HepG2 (cell line): ENCODE data around the gene CLEC16A. TPM values are rescaled to one million over a fixed set of nuclear protein-coding genes. Genes with fewer than 3 reads are reported as not detected.

ENCODE experiments used
- ATAC-seq: fragments of 200-7000 bp; cut with Tn5 transposase; 3 replicates; pipeline ENCODE4 v1.9.1; 2020; ENCODE audit warnings: mild to moderate bottlenecking, moderate library complexity
- BruUV-seq: library from RNA; stranded (reverse); fragments of 400-500 nt; replicated peaks from 2 replicates; lab custom pipeline; 2021; lab: Mats Ljungman, UMichigan
- CTCF ChIA-PET: fragments of 300-600 bp; formaldehyde crosslinking; extraction: SDS; loops from one replicate; lab custom pipeline; 2021; ENCODE audit warnings: low total read pairs, inconsistent platforms, low intra/inter-chr PET ratio; lab: Yijun Ruan, JAX
- POLR2A ChIA-PET: fragments of 350-600 bp; sonication (Branson Sonifier 250); formaldehyde crosslinking; loops from one replicate; lab custom pipeline; 2020; ENCODE audit warnings: antibody characterized with exemption, inconsistent platforms; lab: Yijun Ruan, JAX
- DNase-seq: peaks from one replicate; pipeline ENCODE4 v3.0.0-alpha.2; 2015; ENCODE audit warnings: low spot score
- FAIRE-seq: peaks from 3 replicates; lab custom pipeline; 2011; peaks lifted over from hg19 to GRCh38; lab: Jason Lieb, UNC
- H2AFZ ChIP-seq: one replicate; pipeline ENCODE4 v1.6.1; 2011; ENCODE audit warnings: low read length, inconsistent platforms
- H3K27ac ChIP-seq: fragments of 300-600 bp; 3 replicates; pipeline ENCODE4 v1.8.0; 2011; ENCODE audit warnings: mixed run types, mild to moderate bottlenecking, mixed read lengths, low read length, inconsistent platforms; ENCODE audit not compliant: insufficient read depth; ENCODE audit errors: extremely low read length
- H3K27me3 ChIP-seq, 2 experiments: fragments of 200-600 bp in 1 of 2; 2 replicates in 1 of 2; 3 replicates in 1 of 2; pipeline versions ENCODE4 v1.6.0 to v1.8.0; 2011; ENCODE audit warnings: low read length in 2 of 2, mild to moderate bottlenecking in 2 of 2, moderate library complexity in 2 of 2, inconsistent platforms in 1 of 2; ENCODE audit not compliant: insufficient read depth in 2 of 2, control insufficient read depth in 1 of 2
- H3K36me3 ChIP-seq, 2 experiments: fragments of 200-600 bp in 1 of 2; replicated peaks in 1 of 2; 2 replicates in 1 of 2; 3 replicates in 1 of 2; pipeline versions ENCODE4 v1.5.1 to v1.8.0; 2011; ENCODE audit warnings: low read length in 2 of 2, inconsistent platforms in 1 of 2; ENCODE audit not compliant: insufficient read depth in 2 of 2, control insufficient read depth in 1 of 2
- H3K4me1 ChIP-seq: 2 replicates; pipeline ENCODE4 v1.5.1; 2012; ENCODE audit warnings: low read length, inconsistent platforms; ENCODE audit not compliant: insufficient read depth
- H3K4me2 ChIP-seq: 2 replicates; pipeline ENCODE4 v1.6.0; 2011; ENCODE audit warnings: low read depth, low read length, inconsistent platforms
- H3K4me3 ChIP-seq, 3 experiments: fragments of 200-600 bp in 1 of 3; sonication (generic), shearing (Covaris generic) in 1 of 3; replicated peaks in 1 of 3; 2 replicates each; pipeline ENCODE4 v1.5.1; 2011 to 2016; ENCODE audit warnings: low read length in 3 of 3, inconsistent platforms in 2 of 3, low read depth in 2 of 3, mild to moderate bottlenecking in 2 of 3, control low read depth in 1 of 3, mixed read lengths in 1 of 3; ENCODE audit not compliant: insufficient read depth in 1 of 3
- H3K79me2 ChIP-seq: one replicate; pipeline ENCODE4 v1.6.1; 2011; ENCODE audit warnings: low read length, inconsistent platforms; ENCODE audit not compliant: insufficient read depth
- H3K9ac ChIP-seq: 2 replicates; pipeline ENCODE4 v1.6.0; 2011; ENCODE audit warnings: mild to moderate bottlenecking, low read depth, low read length, inconsistent platforms; ENCODE audit not compliant: insufficient read depth
- H3K9me3 ChIP-seq: 2 replicates; pipeline ENCODE4 v1.5.1; 2012; ENCODE audit warnings: mild to moderate bottlenecking, low read length
- H4K20me1 ChIP-seq: 2 replicates; pipeline ENCODE4 v1.6.0; 2011; ENCODE audit warnings: inconsistent platforms, mild to moderate bottlenecking, low read length, moderate library complexity; ENCODE audit not compliant: insufficient read depth
- EED ChIP-seq: sonication (generic); formaldehyde crosslinking; IDR thresholded peaks from 2 replicates; pipeline ENCODE4 v1.5.0; 2020; ENCODE audit warnings: mild to moderate bottlenecking, missing genetic modification reagents
- GATA4 ChIP-seq: sonication (generic); IDR thresholded peaks from 2 replicates; pipeline ENCODE4 v1.6.1; 2016; ENCODE audit warnings: antibody characterized with exemption, low read depth, borderline replicate concordance
- HOXA7 ChIP-seq: sonication (generic); formaldehyde crosslinking; IDR thresholded peaks from 2 replicates; pipeline ENCODE4 v1.8.1; 2022; ENCODE audit warnings: mild to moderate bottlenecking, missing genetic modification reagents, moderate library complexity
- MTA1 ChIP-seq: sonication (generic); formaldehyde crosslinking; IDR thresholded peaks from 2 replicates; pipeline ENCODE4 v1.4.0; 2020; ENCODE audit warnings: missing genetic modification reagents, mild to moderate bottlenecking, borderline replicate concordance
- NCOA1 ChIP-seq: sonication (generic); formaldehyde crosslinking; IDR thresholded peaks from 2 replicates; pipeline ENCODE4 v1.9.0; 2021; ENCODE audit warnings: missing genetic modification reagents
- TEAD2 ChIP-seq: sonication (generic); formaldehyde crosslinking; IDR thresholded peaks from 2 replicates; pipeline ENCODE4 v1.9.0; 2021; ENCODE audit warnings: missing genetic modification reagents
- ZNF207 ChIP-seq: fragments of 450-650 bp; IDR thresholded peaks from 2 replicates; pipeline ENCODE4 v1.6.1; 2016; ENCODE audit warnings: antibody characterized with exemption, borderline replicate concordance
- ZNF460 ChIP-seq: sonication (generic); formaldehyde crosslinking; IDR thresholded peaks from 2 replicates; pipeline ENCODE4 v1.5.1; 2020; ENCODE audit warnings: missing genetic modification reagents, mild to moderate bottlenecking, borderline replicate concordance
- ZSCAN9 ChIP-seq: IDR thresholded peaks from 2 replicates; pipeline ENCODE4 v1.6.1; 2016; ENCODE audit warnings: borderline replicate concordance
- WGBS: methylation state at CpG from one replicate; pipeline ENCODE4 v1.1.6; 2017; ENCODE audit warnings: low lambda C conversion rate; 5-methylcytosine and 5-hydroxymethylcytosine counted together
- in situ Hi-C: cut with HindIII; loops from 2 replicates; pipeline ENCODE4 v1.10.0; 2017; ENCODE audit warnings: low pct_unique_long_range_greater_than_20kb; ENCODE audit not compliant: extremely low pct_ligation_motif_present
- intact Hi-C: fragments of 100-400 bp; cut with micrococcal nuclease; formaldehyde crosslinking; loops from one replicate; pipeline ENCODE4 v1.10.0; 2022; ENCODE audit not compliant: unreplicated experiment
- polyA plus RNA-seq, 8 experiments: library from polyadenylated mRNA; depleted of rRNA in 3 of 8; stranded (reverse) in 7 of 8; unstranded in 1 of 8; fragments of >200 nt; fragmentation: Illumina TruSeq in 4 of 8; extraction: Trizol in 4 of 8; gene quantifications; 2 replicates each; pipeline versions ENCODE4 v1.2.1 to v1.2.3, GENCODE V29; 2011 to 2016; ENCODE audit warnings: low read depth in 4 of 8, missing spikeins in 1 of 8, mixed read lengths in 1 of 8; ENCODE audit not compliant: insufficient read depth in 1 of 8
- total RNA-seq, 5 experiments: library from RNA; depleted of rRNA; stranded (reverse); fragments of >200 nt; fragmentation: Illumina TruSeq; extraction: Trizol; gene quantifications; 2 replicates each; pipeline ENCODE4 v1.2.3, GENCODE V29; 2016; ENCODE audit warnings: low read depth in 1 of 5
- TF ChIP-seq, protein P1 (sequence below): sonication (generic); formaldehyde crosslinking; IDR thresholded peaks from 2 replicates; pipeline ENCODE4 v1.8.1; 2022; ENCODE audit warnings: mild to moderate bottlenecking, missing genetic modification reagents
- TF ChIP-seq, protein P2 (sequence below): sonication (generic); formaldehyde crosslinking; conservative IDR thresholded peaks from 2 replicates; pipeline ENCODE4 v1.4.0; 2020; ENCODE audit warnings: missing genetic modification reagents

Gene CLEC16A
- total and polyA plus RNA-seq, 2 of the 13 experiments (the other 11 are each of a cell fraction or from before 2014, with no cell fraction given): 8.5 to 10.3 TPM

DNA sequence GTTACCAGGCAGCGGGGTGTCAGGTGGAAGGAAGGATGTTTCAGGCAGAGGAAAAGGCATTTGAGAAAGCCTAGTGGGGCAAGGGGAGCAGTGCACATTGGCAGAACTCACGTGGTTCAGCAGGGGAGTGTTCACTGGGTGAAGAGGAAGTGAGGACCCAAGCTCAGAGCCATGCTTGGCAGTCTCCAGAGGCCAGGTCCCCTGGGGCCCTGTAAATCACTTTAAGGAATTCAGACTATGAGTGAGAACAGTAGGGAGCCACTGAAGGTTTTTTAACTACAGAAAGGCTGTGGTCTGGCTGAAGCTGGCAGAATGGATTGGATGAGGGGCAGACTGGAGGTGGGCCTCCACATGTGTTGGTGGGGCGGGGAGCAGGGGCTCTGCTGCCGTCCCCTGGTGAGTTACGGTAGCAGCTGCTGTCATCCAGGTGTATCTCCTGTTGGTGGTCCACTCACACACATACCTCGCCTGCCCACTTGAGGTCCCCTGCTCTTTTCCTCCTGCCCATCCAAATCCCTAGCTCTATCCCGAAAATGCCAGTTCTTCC, 5.1 kb downstream of the CLEC16A start:
- TF ChIP-seq, protein P1, sequence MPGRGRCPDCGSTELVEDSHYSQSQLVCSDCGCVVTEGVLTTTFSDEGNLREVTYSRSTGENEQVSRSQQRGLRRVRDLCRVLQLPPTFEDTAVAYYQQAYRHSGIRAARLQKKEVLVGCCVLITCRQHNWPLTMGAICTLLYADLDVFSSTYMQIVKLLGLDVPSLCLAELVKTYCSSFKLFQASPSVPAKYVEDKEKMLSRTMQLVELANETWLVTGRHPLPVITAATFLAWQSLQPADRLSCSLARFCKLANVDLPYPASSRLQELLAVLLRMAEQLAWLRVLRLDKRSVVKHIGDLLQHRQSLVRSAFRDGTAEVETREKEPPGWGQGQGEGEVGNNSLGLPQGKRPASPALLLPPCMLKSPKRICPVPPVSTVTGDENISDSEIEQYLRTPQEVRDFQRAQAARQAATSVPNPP: no peak
- TF ChIP-seq HOXA7 (CRISPR knock-in tag): no peak
- TF ChIP-seq EED (CRISPR knock-in tag): no peak
- TF ChIP-seq TEAD2 (CRISPR knock-in tag): no peak
- no peak for TF ChIP-seq ZNF460 (CRISPR knock-in tag)
- TF ChIP-seq, protein P2, sequence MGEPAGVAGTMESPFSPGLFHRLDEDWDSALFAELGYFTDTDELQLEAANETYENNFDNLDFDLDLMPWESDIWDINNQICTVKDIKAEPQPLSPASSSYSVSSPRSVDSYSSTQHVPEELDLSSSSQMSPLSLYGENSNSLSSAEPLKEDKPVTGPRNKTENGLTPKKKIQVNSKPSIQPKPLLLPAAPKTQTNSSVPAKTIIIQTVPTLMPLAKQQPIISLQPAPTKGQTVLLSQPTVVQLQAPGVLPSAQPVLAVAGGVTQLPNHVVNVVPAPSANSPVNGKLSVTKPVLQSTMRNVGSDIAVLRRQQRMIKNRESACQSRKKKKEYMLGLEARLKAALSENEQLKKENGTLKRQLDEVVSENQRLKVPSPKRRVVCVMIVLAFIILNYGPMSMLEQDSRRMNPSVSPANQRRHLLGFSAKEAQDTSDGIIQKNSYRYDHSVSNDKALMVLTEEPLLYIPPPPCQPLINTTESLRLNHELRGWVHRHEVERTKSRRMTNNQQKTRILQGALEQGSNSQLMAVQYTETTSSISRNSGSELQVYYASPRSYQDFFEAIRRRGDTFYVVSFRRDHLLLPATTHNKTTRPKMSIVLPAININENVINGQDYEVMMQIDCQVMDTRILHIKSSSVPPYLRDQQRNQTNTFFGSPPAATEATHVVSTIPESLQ (CRISPR knock-in tag): no peak
- no peak for TF ChIP-seq MTA1 (CRISPR knock-in tag)
- TF ChIP-seq ZSCAN9 (CRISPR knock-in tag): no peak
- TF ChIP-seq ZNF207: no peak
- TF ChIP-seq GATA4: no peak
- no peak for TF ChIP-seq NCOA1 (CRISPR knock-in tag)
- TF ChIP-seq, all 625 proteins: peak for 0
- ChIA-PET CTCF (no interaction called here), POLR2A (interaction anchor here (1.3 kb wide), 1 partner anchor 8 kb away, joined by 4 read pairs; the partner anchor contains the start of gene DEXI)
- H3K4me1 ChIP-seq: peaks cover 29% of the 10 kb centered on the region
- intact Hi-C loops: no loop called here
- H3K79me2 ChIP-seq: peaks cover 21% of the 10 kb centered on the region
- no peak overlapping the region for H2AFZ ChIP-seq
- H3K9me3 ChIP-seq: no peaks in the 10 kb centered on the region
- H3K4me3 ChIP-seq: no peak overlapping the region
- no peaks in the 10 kb centered on the region; a peak in 1 of 5 replicates for H3K27me3 ChIP-seq
- 95% methylated on average over 6 of the region's 7 CpGs for WGBS
- H3K27ac ChIP-seq: no peak overlapping the region
- no peaks in the 10 kb centered on the region for H4K20me1 ChIP-seq
- DNase-seq (no peak), FAIRE-seq (no peak), ATAC-seq (no peak)
- BruUV-seq: no TSS peak
- H3K36me3 ChIP-seq: no peaks in the 10 kb centered on the region
- in situ Hi-C loops: no loop called here
- no peak overlapping the region for H3K9ac ChIP-seq
- no peak overlapping the region for H3K4me2 ChIP-seq
